Gastroesophageal sphincter (tissue), 3 donors: ENCODE results near the gene PTPRZ1.

ENCODE experiments used
- POLR2A ChIP-seq, 2 donors: fragments of 450-650 bp; IDR thresholded peaks; one replicate each; pipeline ENCODE4 v1.6.1; 2017; ENCODE audit warnings: antibody characterized with exemption in 2 of 2, mild to moderate bottlenecking in 2 of 2, moderate library complexity in 1 of 2
- POLR2AphosphoS5 ChIP-seq: sonication (generic); formaldehyde crosslinking; IDR thresholded peaks from one replicate; pipeline ENCODE4 v1.6.1; 2017; ENCODE audit warnings: antibody characterized with exemption
- TF ChIP-seq, protein P1 (sequence below), 4 experiments: fragments of 200-600 bp in 2 of 4; fragments of 450-650 bp in 2 of 4; sonication (generic) in 1 of 4; IDR thresholded peaks; one replicate each; pipeline ENCODE4 v1.5.1; 2017 to 2019; ENCODE audit warnings: antibody characterized with exemption in 4 of 4, mild to moderate bottlenecking in 2 of 4, moderate library complexity in 2 of 4

DNA sequence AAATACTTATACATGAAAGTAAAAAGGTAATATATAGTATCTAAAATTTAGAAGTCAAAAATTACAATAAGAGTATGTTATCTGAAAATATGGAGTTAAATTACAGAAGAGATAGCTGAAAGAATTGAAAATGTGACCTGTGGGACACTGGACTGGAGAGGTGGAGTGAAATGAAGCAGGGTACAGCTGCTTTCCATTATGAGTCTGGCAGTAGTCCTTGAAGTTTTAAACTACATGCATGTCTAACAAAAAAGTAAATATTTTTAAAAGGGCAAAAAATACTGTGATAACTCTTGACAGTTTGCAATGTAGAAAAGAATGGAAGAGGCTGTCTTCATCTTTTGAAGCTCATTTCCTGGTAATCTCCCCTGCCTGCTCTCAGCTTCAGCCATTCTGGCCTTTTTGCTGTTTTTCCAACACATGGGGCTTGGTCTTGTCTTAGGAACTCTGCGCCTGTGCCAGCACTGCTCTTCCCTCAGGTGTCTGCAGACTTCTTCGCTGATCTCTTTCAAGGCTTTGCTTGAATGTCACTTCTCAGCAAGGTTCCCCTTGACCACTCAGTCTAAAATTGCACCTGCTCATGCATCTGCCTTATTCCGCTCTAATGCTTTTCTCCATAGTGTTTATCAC lies 36.9 kb downstream of the PTPRZ1 start:
- TF ChIP-seq, protein P1, sequence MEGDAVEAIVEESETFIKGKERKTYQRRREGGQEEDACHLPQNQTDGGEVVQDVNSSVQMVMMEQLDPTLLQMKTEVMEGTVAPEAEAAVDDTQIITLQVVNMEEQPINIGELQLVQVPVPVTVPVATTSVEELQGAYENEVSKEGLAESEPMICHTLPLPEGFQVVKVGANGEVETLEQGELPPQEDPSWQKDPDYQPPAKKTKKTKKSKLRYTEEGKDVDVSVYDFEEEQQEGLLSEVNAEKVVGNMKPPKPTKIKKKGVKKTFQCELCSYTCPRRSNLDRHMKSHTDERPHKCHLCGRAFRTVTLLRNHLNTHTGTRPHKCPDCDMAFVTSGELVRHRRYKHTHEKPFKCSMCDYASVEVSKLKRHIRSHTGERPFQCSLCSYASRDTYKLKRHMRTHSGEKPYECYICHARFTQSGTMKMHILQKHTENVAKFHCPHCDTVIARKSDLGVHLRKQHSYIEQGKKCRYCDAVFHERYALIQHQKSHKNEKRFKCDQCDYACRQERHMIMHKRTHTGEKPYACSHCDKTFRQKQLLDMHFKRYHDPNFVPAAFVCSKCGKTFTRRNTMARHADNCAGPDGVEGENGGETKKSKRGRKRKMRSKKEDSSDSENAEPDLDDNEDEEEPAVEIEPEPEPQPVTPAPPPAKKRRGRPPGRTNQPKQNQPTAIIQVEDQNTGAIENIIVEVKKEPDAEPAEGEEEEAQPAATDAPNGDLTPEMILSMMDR (IDR thresholded peaks at IDR 0.05): no peak
- TF ChIP-seq POLR2A (IDR thresholded peaks at IDR 0.05) (no peak), POLR2AphosphoS5 (no peak)
